ENCODE data around the gene PDE9A. TPM values are rescaled to one million over a fixed set of nuclear protein-coding genes. Genes with fewer than 3 reads are reported as not detected.
A peak's percentile ranks its signal among the peaks of the same experiment; 100 is the strongest.
"Not testable (repeated sequence)": the region's sequence is repeated elsewhere in the genome, so short reads cannot be mapped to it uniquely, and the experiment has no call there.

The PDE9A gene
- total RNA-seq, 1 experiment from 2014 or later: 14.9 TPM

DNA sequence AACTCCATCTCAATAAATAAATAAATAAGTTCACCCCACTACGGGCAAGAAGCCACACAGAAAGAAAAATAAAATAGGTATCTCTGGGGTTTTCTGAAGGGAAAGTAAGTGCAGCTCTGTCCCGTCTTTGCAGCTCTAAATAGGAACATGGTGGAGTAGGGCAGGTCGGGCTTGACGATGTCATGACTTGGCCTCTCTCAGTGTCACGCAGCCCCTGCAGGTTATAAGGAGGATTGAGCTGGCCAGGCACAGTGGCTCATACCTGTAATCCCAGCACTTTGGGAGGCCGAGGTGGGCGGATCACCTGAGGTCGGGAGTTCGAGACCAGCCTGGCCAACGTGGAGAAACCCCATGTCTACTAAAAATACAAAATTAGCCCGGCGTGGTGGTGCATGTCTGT, 67.1 kb downstream of the PDE9A start:
- not testable (repeated sequence) for DNase-seq; H3K4me3 ChIP-seq; H3K27me3 ChIP-seq; H3K36me3 ChIP-seq; H3K27ac ChIP-seq; H3K9me3 ChIP-seq (replicated peaks)
- peaks cover 30% of the 10 kb centered on the region for H3K4me1 ChIP-seq

DNA sequence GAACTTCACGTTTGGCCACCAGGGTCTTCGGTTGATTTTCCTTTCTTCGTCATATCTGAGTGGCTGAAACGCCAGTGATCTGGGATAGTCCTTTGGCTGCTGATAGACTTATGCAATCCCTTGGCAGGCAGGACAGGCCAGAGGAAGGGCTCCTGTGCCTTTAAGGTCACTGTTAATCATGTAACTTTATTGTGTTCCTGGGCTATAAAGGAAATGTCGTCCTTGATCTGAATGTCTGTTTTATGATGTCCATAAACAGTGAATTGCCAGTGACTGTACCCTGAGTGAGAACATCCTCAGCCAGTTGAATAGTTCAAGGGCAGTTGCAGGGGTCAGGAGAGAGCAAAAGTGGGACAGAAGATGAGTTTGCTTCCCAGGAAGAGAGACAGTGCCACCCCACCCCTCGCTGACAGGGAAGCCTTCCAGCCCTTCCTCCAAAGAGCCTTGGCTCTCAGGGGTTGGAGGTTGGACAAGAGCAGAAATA, 68.0 kb downstream of the PDE9A start:
- H3K36me3 ChIP-seq: 0 out of 2 replicates have a peak, but pooled peaks cover 2% of the 10 kb centered on the region
- H3K4me1 ChIP-seq: peaks cover 30% of the 10 kb centered on the region
- H3K9me3 ChIP-seq (replicated peaks): no peaks in the 10 kb centered on the region
- no peak for DNase-seq
- no peak overlapping the region for H3K4me3 ChIP-seq
- H3K27ac ChIP-seq: no peak overlapping the region
- no peaks in the 10 kb centered on the region for H3K27me3 ChIP-seq

DNA sequence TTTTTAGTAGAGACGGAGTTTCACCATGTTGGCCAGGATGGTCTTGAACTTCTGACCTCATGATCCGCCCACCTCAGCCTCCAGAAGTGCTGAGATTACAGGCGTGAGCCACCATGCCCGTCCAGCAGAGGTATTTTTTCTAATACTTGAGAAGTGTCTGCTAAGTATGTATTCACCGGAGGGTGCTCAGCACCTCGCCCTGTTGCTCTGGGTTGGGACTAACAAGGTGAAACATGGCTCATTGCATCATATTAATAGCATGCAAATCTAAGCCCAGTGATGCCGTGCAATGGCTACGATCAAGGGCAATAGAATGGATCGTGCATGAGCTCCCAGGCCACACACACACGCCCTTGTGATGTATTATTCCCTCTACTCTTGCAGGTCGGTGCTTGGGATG, 68.7 kb downstream of the PDE9A start:
- peaks cover 30% of the 10 kb centered on the region for H3K4me1 ChIP-seq
- H3K9me3 ChIP-seq (replicated peaks): no peaks in the 10 kb centered on the region
- no peak overlapping the region for H3K27ac ChIP-seq
- H3K27me3 ChIP-seq: no peaks in the 10 kb centered on the region
- DNase-seq: no peak
- no peak overlapping the region for H3K4me3 ChIP-seq
- peaks cover 2% of the 10 kb centered on the region; the same call in 1 of the 2 replicates for H3K36me3 ChIP-seq

DNA sequence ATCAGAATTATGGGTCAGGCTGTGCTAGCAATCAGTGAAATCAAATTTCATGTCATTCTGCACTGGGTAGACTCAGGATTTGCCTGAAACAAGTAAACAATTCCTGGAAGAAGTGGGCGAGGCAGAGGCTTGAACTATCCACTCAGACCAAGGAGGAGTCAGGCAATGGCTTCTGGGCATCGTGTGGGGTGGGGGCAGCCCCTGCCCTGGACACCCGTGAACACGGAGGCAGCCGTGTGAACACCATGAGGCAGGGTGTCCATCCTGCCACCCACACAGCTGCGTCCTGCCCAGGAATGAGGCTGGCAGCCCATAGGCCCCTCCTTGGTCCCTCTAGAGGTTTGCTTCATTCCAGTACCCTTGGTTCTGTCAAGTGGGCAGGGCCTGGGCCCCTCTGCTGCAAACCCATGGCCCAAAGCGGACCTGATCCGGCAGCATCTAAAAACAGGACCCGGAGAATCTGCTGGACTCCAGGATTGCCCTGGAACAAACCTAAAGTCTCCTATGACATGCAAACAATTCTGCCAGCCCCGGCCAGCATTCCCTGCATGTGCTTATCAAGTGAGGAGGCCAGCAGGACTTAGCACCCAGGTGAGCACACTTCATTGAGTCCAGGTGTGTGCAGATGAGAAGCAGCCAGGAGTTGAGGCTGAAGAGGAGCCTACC, 69.5 kb downstream of the PDE9A start:
- no peaks in the 10 kb centered on the region for H3K27me3 ChIP-seq
- DNase-seq: no peak
- no peaks in the 10 kb centered on the region for H3K9me3 ChIP-seq (replicated peaks)
- peaks cover 2% of the 10 kb centered on the region; the same call in 1 of the 2 replicates for H3K36me3 ChIP-seq
- H3K4me3 ChIP-seq: no peak overlapping the region
- H3K4me1 ChIP-seq: peaks cover 30% of the 10 kb centered on the region
- H3K27ac ChIP-seq: no peak overlapping the region

DNA sequence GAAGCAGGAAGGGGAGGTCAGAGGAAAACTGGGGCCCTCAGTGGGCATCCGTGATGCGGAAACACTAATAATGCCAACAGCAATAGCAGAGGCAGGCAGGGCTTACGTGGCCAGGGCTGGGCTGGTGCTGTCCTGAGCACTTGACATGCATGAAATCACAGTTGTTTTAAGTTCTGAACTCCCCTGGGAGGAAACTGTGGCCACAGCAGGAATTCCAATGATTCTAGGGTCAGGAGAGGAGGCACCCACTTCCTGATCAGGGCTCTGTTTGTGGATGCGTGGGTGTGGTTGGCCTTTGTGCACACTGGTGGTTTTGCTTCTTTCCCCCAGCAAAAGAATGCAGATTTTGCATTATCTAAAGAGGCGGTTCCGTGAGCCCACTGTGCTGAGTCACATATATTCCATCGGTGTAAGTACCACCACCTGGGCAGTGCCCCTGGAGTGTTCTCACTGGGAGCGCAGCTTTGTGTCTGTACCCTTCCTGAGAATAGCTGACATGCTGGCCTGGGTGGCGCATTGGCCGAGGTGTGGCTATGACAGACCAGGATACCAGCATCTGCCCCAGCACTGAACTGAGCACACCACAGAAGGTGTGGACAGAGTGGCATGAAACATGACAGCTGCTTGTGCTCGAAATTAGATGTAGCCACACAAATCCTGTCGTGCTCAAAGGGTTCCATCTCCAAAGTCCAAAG, 71.0 kb downstream of the PDE9A start:
- H3K4me3 ChIP-seq: peak overlapping the region; percentile 29
- H3K27ac ChIP-seq: peak overlapping the region; percentile 87
- H3K4me1 ChIP-seq: peaks cover 30% of the 10 kb centered on the region

GRCh38 chr21:42725416-42725930, 72.1 kb downstream of the PDE9A start:
- Histone ChIP-seq H3K36me3 (peaks cover 2% of the 10 kb centered on the region; the same call in 1 of the 2 replicates), H3K4me1 (peaks cover 23% of the 10 kb centered on the region), H3K27me3 (no peaks in the 10 kb centered on the region), H3K4me3 (no peak overlapping the region), H3K27ac (no peak overlapping the region; the same call in 1 of the 2 replicates), H3K9me3 (replicated peaks) (peaks cover 4% of the 10 kb centered on the region)
- no peak for DNase-seq

More for the DNA sequence above, 71.0 kb downstream of the PDE9A start:
- DNase-seq: peak; percentile 90 to 93
- Histone ChIP-seq H3K9me3 (replicated peaks) (no peaks in the 10 kb centered on the region; the same call in 1 of the 2 replicates), H3K27me3 (no peaks in the 10 kb centered on the region), H3K36me3 (peaks cover 2% of the 10 kb centered on the region; the same call in 1 of the 2 replicates)

- Histone ChIP-seq H3K9me3 (replicated peaks) (peaks cover 4% of the 10 kb centered on the region), H3K27me3 (no peaks in the 10 kb centered on the region), H3K4me1 (no peaks in the 10 kb centered on the region), H3K4me3 (no peak overlapping the region), H3K27ac (no peak overlapping the region), H3K36me3 (no peaks in the 10 kb centered on the region; the same call in 1 of the 2 replicates)
- DNase-seq: no peak
These were observed 78.0 kb downstream of the PDE9A start for GRCh38 chr21:42731264-42732032.

GRCh38 chr21:42732033-42732410, 78.6 kb downstream of the PDE9A start:
- no peak for DNase-seq
- Histone ChIP-seq H3K27me3 (no peaks in the 10 kb centered on the region), H3K9me3 (replicated peaks) (peaks cover 4% of the 10 kb centered on the region), H3K36me3 (no peaks in the 10 kb centered on the region; the same call in 1 of the 2 replicates), H3K4me1 (no peaks in the 10 kb centered on the region), H3K27ac (no peak overlapping the region), H3K4me3 (no peak overlapping the region)

DNA sequence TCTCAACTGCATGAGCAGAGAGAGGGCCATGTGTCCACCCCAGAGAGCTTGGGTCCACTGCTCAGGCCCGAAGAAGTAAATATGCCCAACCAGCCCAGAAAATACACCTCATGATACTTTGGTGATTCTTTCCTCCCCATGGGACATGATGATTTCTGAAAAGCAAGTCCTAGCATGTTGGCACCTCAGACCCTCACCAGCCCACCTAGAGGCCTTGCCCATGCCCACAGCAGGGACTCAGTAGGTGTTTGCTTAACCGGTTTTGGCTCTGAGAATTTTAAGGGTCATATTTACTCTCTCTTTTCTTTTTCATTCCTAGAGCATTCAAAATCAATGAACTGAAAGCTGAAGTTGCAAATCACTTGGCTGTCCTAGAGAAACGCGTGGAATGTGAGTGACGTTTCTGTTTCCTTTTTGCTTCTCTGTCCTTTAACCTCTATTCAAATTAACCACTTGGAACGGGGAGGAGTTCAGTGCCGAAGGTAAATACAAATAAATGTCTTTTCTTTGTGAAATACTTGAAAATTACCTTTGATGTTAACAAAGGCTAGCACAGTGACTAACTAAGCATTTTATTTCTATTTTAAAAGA, 79.7 kb downstream of the PDE9A start:
- Histone ChIP-seq H3K4me3 (no peak overlapping the region), H3K9me3 (replicated peaks) (peaks cover 4% of the 10 kb centered on the region), H3K36me3 (no peaks in the 10 kb centered on the region; the same call in 1 of the 2 replicates), H3K4me1 (no peaks in the 10 kb centered on the region), H3K27ac (no peak overlapping the region), H3K27me3 (no peaks in the 10 kb centered on the region)
- DNase-seq: no peak

DNA sequence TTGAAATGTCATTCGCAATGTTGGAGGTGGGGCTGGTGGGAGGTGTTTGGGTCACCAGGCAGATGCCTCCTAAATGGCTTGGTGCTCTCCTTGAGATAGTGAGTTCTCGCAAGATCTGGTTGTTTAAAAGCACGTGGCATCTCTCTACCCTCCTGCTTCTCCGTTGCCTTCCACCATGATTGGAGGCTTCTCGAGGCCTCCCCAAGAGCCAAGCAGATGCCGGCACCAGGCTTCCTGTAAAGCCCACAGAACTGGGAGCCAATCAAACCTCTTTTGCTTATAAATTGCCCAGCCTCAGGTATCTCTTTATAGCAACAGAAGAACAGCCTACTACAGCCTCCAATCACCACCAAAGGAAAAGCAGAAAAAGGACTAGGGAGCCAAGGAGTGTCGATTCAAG, 80.5 kb downstream of the PDE9A start:
- H3K27me3 ChIP-seq: no peaks in the 10 kb centered on the region
- DNase-seq: no peak
- no peaks in the 10 kb centered on the region; the same call in 1 of the 2 replicates for H3K36me3 ChIP-seq
- peaks cover 4% of the 10 kb centered on the region for H3K9me3 ChIP-seq (replicated peaks)
- no peak overlapping the region for H3K27ac ChIP-seq
- H3K4me1 ChIP-seq: no peaks in the 10 kb centered on the region
- no peak overlapping the region for H3K4me3 ChIP-seq

DNA sequence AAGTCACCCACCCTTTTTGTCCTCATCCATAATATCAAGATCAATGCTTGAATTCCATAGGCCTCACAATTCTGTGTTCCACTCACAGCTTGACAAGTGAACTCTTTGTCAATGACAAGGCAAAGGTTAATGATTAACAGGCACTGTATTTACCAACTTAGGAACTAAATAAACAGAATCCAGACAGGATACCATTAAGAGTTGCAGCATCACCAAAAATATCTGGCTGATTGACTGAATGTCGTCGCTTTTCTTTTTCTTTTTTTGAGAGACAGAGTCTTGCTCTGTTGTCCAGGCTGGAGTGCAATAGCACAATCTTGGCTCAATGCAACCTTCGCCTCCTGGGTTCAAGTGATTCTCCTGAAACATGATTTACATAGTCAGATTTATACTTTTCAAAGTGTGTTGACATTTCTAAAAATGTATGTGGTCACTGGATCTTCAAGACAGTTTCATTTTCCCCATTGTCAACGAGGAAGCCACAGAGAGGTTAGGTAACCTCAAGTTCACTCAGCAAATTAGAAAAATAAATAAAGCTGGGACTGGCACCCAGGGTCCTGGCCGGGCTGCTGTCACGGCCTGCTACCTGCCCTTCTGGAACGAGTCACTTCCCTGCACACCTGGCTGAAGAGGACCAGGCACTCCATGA, 81.0 kb downstream of the PDE9A start:
- Histone ChIP-seq H3K4me3 (no peak overlapping the region), H3K27me3 (no peaks in the 10 kb centered on the region), H3K36me3 (no peaks in the 10 kb centered on the region; the same call in 1 of the 2 replicates), H3K27ac (no peak overlapping the region), H3K9me3 (replicated peaks) (peaks cover 4% of the 10 kb centered on the region), H3K4me1 (no peaks in the 10 kb centered on the region)
- no peak for DNase-seq

GRCh38 chr21:42735061-42735460, 81.6 kb downstream of the PDE9A start:
- no peak overlapping the region for H3K4me3 ChIP-seq
- H3K27ac ChIP-seq: no peak overlapping the region
- no peaks in the 10 kb centered on the region; the same call in 1 of the 2 replicates for H3K9me3 ChIP-seq (replicated peaks)
- no peak for DNase-seq
- H3K27me3 ChIP-seq: no peaks in the 10 kb centered on the region
- H3K4me1 ChIP-seq: no peaks in the 10 kb centered on the region
- H3K36me3 ChIP-seq: no peaks in the 10 kb centered on the region; the same call in 1 of the 2 replicates

DNA sequence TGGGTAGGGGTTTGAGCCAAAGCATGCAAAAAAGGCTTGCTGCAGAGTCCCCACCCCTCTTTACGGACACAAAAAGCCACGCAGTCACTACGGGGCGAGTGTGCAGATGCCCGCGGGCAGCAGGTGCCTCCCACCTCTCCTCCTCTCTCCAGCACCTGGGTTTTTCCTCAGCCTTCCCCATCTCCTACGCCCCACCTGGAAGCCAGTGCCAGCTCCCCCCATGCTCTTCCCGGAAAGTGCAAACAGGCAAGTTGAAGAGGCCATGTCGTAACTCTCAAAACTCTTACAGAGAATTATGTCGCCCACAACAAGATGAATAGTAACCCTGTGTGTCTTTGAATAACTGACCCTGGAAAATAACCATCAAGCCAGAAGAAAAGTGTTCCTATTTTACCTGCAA, 82.5 kb downstream of the PDE9A start:
- Histone ChIP-seq H3K4me3 (no peak overlapping the region), H3K27me3 (no peaks in the 10 kb centered on the region), H3K4me1 (no peaks in the 10 kb centered on the region), H3K27ac (no peak overlapping the region), H3K36me3 (no peaks in the 10 kb centered on the region; the same call in 1 of the 2 replicates), H3K9me3 (replicated peaks) (no peaks in the 10 kb centered on the region)
- no peak for DNase-seq
